ENCODE results near the gene DPP10. TPM values are rescaled to one million over a fixed set of nuclear protein-coding genes. Genes with fewer than 3 reads are reported as not detected.
"Not testable (repeated sequence)": the region's sequence is repeated elsewhere in the genome, so short reads cannot be mapped to it uniquely, and the experiment has no call there.

Gene DPP10
- total and polyA plus RNA-seq, 4 donors: 0.04 to 4.1 (median 0.48) TPM

GRCh38 chr2:115011721-115012120 is 569.3 kb downstream of the DPP10 start:
- Histone ChIP-seq H3K9ac (ENCODE audit: low read depth in 1 of 2, low read length in 2 of 2) (no peak overlapping the region), H3K9me3 (ENCODE audit: control insufficient read depth in 4 of 4, low read length in 3 of 4) (no peaks in the 10 kb centered on the region), H3K27ac (ENCODE audit: low read depth in 1 of 2, low read length in 2 of 2) (no peak overlapping the region), H3K4me1 (ENCODE audit: control insufficient read depth in 4 of 4, insufficient read depth in 4 of 4, low read length in 3 of 4) (no peaks in the 10 kb centered on the region), H3K4me3 (ENCODE audit: low read depth in 1 of 3, low read length in 3 of 3) (no peak overlapping the region), H3K36me3 (ENCODE audit: control insufficient read depth in 4 of 4, insufficient read depth in 3 of 4, low read depth in 1 of 4, low read length in 3 of 4) (no peaks in the 10 kb centered on the region), H3K27me3 (ENCODE audit: control insufficient read depth in 4 of 4, insufficient read depth in 4 of 4, low read length in 3 of 4) (no peaks in the 10 kb centered on the region)
- no peak for TF ChIP-seq ZBTB33 (IDR thresholded peaks at IDR 0.05)
- no peak for TF ChIP-seq FOXA2 (IDR thresholded peaks at IDR 0.05)
- no peak for TF ChIP-seq FOXA1 (IDR thresholded peaks at IDR 0.05)
- no peak for TF ChIP-seq RXRA (IDR thresholded peaks at IDR 0.05)
- no peak for TF ChIP-seq NR2F2 (IDR thresholded peaks at IDR 0.05)
- no peak for TF ChIP-seq RAD21 (IDR thresholded peaks at IDR 0.05)
- no peak for TF ChIP-seq SP1 (IDR thresholded peaks at IDR 0.05)
- no peak for TF ChIP-seq REST (IDR thresholded peaks at IDR 0.05)
- TF ChIP-seq CTCF (IDR thresholded peaks at IDR 0.05; ENCODE audit: low read depth, low read length, missing input control): no peak
- no peak for TF ChIP-seq HNF4A (conservative IDR thresholded peaks at IDR 0.05)
- 76% methylated on average over 4 of the region's 4 CpGs for WGBS
- DNase-seq (ENCODE audit: low spot score): no peak

- not testable (repeated sequence) for H3K9ac ChIP-seq (ENCODE audit: low read depth in 1 of 2, low read length in 2 of 2); H3K36me3 ChIP-seq (ENCODE audit: control insufficient read depth in 4 of 4, insufficient read depth in 3 of 4, low read depth in 1 of 4, low read length in 3 of 4); H3K27me3 ChIP-seq (ENCODE audit: control insufficient read depth in 4 of 4, insufficient read depth in 4 of 4, low read length in 3 of 4); H3K27ac ChIP-seq (ENCODE audit: low read depth in 1 of 2, low read length in 2 of 2); H3K9me3 ChIP-seq (ENCODE audit: control insufficient read depth in 4 of 4, low read length in 3 of 4); H3K4me3 ChIP-seq (ENCODE audit: low read depth in 1 of 3, low read length in 3 of 3); DNase-seq (ENCODE audit: low spot score); H3K4me1 ChIP-seq (ENCODE audit: control insufficient read depth in 4 of 4, insufficient read depth in 4 of 4, low read length in 3 of 4)
- WGBS: 94% methylated on average over 3 of the region's 3 CpGs
These were observed 579.6 kb downstream of the DPP10 start for GRCh38 chr2:115022013-115022412.

GRCh38 chr2:115034801-115035200 is 592.4 kb downstream of the DPP10 start:
- H3K9ac ChIP-seq (ENCODE audit: low read depth in 1 of 2, low read length in 2 of 2): no peak overlapping the region
- no peaks in the 10 kb centered on the region for H3K9me3 ChIP-seq (ENCODE audit: control insufficient read depth in 4 of 4, low read length in 3 of 4)
- no peak for DNase-seq (ENCODE audit: low spot score)
- H3K4me3 ChIP-seq (ENCODE audit: low read depth in 1 of 3, low read length in 3 of 3): no peak overlapping the region
- H3K27me3 ChIP-seq (ENCODE audit: control insufficient read depth in 4 of 4, insufficient read depth in 4 of 4, low read length in 3 of 4): no peaks in the 10 kb centered on the region
- WGBS: 67% methylated on average over 3 of the region's 3 CpGs
- H3K4me1 ChIP-seq (ENCODE audit: control insufficient read depth in 4 of 4, insufficient read depth in 4 of 4, low read length in 3 of 4): no peaks in the 10 kb centered on the region
- no peaks in the 10 kb centered on the region for H3K36me3 ChIP-seq (ENCODE audit: control insufficient read depth in 4 of 4, insufficient read depth in 3 of 4, low read depth in 1 of 4, low read length in 3 of 4)
- H3K27ac ChIP-seq (ENCODE audit: low read depth in 1 of 2, low read length in 2 of 2): no peak overlapping the region
- TF ChIP-seq JUND (IDR thresholded peaks at IDR 0.05) (no peak), REST (IDR thresholded peaks at IDR 0.05) (no peak), HNF4G (IDR thresholded peaks at IDR 0.05) (no peak), EGR1 (IDR thresholded peaks at IDR 0.05; ENCODE audit: low read depth in 2 of 2) (no peak), SP1 (IDR thresholded peaks at IDR 0.05) (no peak), FOXA2 (IDR thresholded peaks at IDR 0.05) (no peak), HNF4A (conservative IDR thresholded peaks at IDR 0.05) (no peak), ATF3 (IDR thresholded peaks at IDR 0.05) (no peak), MAX (IDR thresholded peaks at IDR 0.05) (no peak)

All from liver (tissue), 9 donors.